ENCODE data around the gene C1orf141.

Gene C1orf141

DNA sequence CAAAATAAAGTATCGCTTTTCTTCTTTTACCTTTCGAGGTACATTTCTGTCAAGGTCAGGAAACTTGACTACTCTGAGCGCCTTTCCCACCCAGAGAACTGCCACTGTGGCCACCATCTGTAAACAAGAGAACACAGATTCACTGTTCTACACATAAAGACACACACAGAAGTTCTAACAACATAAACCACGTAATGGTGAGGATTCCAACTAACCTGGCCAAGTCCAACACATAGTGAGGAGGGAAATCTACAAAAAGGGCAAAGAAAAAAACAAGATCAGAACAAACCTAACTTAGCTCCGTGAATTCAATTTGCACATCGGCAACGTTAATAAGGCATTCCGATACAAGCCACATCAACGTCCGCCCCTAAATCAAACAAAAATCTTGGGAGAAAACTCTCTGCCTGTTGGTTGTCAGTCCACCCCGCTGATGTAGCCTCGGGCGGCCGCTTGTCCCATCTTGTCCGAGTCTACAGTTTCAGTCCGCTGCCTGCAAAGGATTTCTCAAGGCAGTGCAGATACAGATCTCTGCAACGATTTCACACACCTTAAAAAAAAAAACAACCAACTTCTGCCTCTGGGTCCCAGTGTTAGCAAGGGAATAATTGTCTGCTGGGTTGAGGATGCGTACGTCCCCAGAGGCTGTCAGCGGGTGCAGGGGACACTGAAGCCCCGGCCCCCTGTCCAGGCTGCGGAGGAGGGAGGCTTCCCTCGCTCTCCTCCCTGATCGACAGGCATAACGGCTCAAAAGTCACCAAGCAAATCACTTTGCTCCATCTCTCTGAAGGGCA, 81.8 kb downstream of the C1orf141 start:
- Mint-ChIP-seq H3K4me1 (peaks cover 23% of the 10 kb centered on the region), H3K9me3 (no peaks in the 10 kb centered on the region), H3K27me3 (ENCODE audit: low read depth) (no peaks in the 10 kb centered on the region), H3K36me3 (ENCODE audit: low read depth) (peaks cover 26% of the 10 kb centered on the region), H3K27ac (peak overlapping the region; percentile 94 to 95 (median 94)), H3K4me3 (peak overlapping the region; percentile 85 to 96 (median 92))
- TF ChIP-seq, protein P1, sequence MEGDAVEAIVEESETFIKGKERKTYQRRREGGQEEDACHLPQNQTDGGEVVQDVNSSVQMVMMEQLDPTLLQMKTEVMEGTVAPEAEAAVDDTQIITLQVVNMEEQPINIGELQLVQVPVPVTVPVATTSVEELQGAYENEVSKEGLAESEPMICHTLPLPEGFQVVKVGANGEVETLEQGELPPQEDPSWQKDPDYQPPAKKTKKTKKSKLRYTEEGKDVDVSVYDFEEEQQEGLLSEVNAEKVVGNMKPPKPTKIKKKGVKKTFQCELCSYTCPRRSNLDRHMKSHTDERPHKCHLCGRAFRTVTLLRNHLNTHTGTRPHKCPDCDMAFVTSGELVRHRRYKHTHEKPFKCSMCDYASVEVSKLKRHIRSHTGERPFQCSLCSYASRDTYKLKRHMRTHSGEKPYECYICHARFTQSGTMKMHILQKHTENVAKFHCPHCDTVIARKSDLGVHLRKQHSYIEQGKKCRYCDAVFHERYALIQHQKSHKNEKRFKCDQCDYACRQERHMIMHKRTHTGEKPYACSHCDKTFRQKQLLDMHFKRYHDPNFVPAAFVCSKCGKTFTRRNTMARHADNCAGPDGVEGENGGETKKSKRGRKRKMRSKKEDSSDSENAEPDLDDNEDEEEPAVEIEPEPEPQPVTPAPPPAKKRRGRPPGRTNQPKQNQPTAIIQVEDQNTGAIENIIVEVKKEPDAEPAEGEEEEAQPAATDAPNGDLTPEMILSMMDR (IDR thresholded peaks at IDR 0.05; ENCODE audit: unreplicated experiment in 3 of 3) = no peak

DNA sequence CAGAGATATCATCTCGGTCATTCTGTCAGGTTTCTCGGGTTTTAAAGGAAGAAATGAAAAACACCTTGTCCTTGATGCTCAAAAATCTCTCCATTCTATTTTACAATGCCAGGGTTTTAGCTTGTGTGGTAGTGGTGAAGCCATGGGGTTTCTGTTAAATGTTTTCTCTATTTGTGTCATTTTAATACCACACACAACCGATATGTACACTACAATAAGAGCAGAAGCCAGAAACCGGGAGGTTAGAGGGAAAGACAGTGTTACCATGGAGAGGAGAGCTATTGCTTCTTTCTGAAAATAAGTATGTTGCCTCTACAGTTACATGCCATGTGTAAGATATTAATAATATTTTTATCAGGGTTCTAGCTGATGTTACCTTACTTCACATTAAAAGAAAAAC, 83.6 kb downstream of the C1orf141 start:
- H3K27ac Mint-ChIP-seq = no peak overlapping the region
- H3K27me3 Mint-ChIP-seq (ENCODE audit: low read depth) = no peaks in the 10 kb centered on the region
- peaks cover 37% of the 10 kb centered on the region for H3K36me3 Mint-ChIP-seq (ENCODE audit: low read depth)
- H3K4me1 Mint-ChIP-seq = peaks cover 23% of the 10 kb centered on the region
- TF ChIP-seq, protein P1 (IDR thresholded peaks at IDR 0.05; ENCODE audit: unreplicated experiment in 3 of 3) = no peak
- H3K4me3 Mint-ChIP-seq = peak overlapping the region; percentile 11 to 62 (median 25)
- H3K9me3 Mint-ChIP-seq = no peaks in the 10 kb centered on the region

DNA sequence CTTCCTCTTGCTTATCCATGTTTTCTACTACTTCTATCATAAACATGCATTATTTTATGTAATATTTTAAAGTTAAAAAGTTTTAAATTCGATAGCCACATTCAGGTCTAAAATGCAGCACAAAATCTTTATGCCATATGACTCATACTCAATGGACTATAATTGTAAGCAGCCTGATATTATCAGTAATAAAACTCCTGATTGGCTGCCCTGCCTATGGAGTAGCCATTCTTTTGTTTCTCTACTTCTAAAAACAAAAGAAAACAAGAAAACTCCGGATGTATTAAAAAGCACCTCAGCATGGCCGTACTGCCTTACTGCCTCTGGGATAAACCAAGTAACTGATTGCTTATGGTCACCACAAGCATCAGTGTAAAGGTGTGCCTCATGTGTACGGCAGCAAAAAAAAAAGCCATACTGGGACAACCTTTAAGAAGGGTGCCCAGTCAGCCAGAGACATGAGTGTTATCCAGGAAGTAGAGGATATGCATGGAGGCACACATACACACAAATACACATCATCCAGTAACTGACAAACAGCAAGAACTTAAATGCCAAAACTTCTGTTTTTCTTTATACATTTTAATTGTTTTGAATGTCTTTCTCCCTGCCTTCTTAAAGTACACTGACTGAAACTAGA, 90.0 kb downstream of the C1orf141 start:
- Mint-ChIP-seq H3K9me3 (no peaks in the 10 kb centered on the region), H3K36me3 (ENCODE audit: low read depth) (peaks cover 65% of the 10 kb centered on the region), H3K27ac (no peak overlapping the region), H3K27me3 (ENCODE audit: low read depth) (no peaks in the 10 kb centered on the region), H3K4me1 (no peaks in the 10 kb centered on the region), H3K4me3 (no peak overlapping the region)
- TF ChIP-seq, protein P1 (IDR thresholded peaks at IDR 0.05; ENCODE audit: unreplicated experiment in 3 of 3) = no peak

GRCh38 chr1:67043366-67043765, 91.4 kb downstream of the C1orf141 start:
- no peak overlapping the region for H3K27ac Mint-ChIP-seq
- TF ChIP-seq, protein P1 (IDR thresholded peaks at IDR 0.05; ENCODE audit: unreplicated experiment in 3 of 3) = no peak
- H3K4me1 Mint-ChIP-seq = no peaks in the 10 kb centered on the region
- no peaks in the 10 kb centered on the region for H3K27me3 Mint-ChIP-seq (ENCODE audit: low read depth)
- H3K4me3 Mint-ChIP-seq = no peak overlapping the region
- peaks cover 70% of the 10 kb centered on the region for H3K36me3 Mint-ChIP-seq (ENCODE audit: low read depth)
- H3K9me3 Mint-ChIP-seq = no peaks in the 10 kb centered on the region
